Ramos (cell line): ENCODE data around the gene PRUNE2.

Experiments
- in situ Hi-C: fragments of 300-500 bp; cut with MboI; formaldehyde crosslinking; loops from one replicate; pipeline ENCODE4 v1.14.3; 2022; ENCODE audit warnings: low sequenced_read_pairs; ENCODE audit not compliant: unreplicated experiment

Gene PRUNE2

DNA sequence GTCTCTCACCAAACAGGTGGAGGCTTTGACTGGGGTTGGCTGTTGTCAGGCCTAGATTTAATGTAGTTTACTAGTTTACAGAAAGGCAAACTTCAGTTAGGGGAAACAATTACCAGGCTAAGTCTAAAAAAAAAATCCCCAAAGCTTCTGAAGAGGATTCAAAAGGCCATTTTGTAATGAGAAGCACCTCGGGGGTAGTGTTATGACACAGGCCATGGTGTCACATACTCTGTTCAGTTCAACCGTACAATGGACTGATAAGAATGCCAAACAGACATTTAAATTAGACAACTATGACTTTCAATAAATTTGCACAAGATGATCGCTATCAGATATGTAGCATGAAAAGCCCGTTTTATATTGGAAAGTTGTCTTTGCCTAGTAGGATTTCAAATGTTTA, 261.7 kb downstream of the PRUNE2 start:
- in situ Hi-C loops, result no loop called here

DNA sequence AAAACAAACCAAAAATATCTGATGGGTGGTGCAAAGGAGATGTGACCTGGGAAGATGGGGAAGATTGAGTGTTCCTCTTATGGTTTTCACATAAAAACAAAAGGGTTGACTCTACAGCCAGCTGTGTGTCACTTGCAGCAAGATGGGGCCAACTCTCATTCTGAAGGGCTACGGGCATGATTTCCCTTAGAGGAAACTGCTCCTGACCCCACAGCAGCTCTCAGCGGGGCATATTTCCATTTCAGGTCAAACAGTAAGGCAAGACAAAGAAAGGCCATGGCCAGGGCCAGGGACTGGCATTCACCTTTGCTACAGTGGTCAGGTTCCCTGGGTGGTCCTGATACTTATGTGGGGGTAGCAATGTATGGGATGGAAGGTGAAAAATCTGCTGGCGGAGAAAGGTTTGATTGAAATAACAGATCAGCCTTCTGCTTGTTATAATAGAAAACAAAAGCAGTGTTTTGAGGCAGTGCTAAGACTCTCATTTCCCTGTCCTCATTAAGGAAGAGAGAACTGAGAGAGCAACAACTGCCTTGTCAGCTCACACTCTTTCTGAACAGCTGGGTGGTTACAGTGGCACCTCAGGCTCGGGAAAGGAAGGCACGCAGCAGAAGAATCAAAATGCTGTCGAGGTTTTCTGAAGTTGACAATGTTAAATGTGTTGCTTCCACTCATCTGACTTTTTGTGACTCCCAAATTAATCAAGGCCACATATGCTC, 262.4 kb downstream of the PRUNE2 start:
- in situ Hi-C loops, result no loop called here

DNA sequence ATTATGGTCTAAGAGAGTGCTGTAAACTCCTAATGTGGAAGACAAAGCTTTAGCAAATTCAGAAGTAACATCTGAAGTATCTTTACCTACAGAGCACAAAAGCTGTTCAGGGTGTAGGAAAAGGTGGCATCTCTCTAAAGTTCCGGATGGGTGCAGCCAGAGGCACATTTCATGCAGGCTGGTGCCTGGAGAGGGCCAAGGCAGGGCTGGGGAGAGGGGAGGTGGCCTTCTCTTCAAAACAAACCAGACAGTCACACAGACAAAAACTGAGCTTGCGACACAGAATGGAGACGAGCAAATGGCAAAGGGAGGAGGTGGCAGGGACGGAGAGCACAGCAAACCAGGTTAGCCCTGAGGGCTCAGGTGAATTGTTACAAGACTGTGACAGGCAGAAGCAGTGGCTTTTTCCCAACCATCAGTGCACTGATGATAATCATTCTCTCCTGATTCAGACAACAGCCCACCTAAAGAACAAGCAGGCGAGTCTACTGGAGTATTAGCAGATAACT, 263.2 kb downstream of the PRUNE2 start:
- in situ Hi-C loops, result no loop called here

DNA sequence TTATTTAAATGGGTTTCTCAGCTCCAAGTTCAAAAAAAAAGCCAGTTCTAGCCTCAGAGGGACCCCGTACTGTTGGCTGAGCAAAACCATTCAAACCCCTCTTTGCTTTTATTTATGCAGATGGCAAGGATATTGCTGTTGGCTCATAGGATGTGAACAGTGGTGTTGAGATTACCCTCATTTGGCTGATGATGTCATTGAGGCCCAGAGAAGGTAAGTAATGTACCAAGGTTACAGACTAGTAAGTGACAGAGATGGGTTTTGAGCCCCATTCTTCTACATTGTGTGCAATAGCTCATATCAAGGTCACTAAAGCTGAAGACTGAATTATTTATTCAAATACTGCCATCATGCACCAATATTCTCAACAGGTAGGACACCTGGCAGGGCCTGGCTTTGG, 263.8 kb downstream of the PRUNE2 start:
- in situ Hi-C loops, result no loop called here

DNA sequence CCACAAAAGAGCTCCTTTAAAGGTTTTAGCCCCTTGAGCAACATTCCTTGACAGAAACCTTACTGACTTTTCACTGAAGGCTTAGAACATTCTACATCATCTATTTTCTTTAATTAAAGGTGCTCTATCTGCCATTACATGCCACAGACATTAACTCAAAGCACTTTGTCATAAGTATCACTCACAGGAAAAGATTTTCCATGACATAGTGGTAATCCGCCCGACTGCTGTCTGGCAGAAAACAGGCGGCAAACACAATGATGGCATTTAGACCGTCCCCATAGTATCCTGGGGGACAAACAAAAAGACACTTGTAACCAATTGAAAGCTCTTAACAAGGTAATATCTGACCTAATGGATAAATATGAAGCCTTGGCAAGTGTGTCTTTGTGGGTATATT, 267.9 kb downstream of the PRUNE2 start:
- in situ Hi-C loops, result no loop called here

DNA sequence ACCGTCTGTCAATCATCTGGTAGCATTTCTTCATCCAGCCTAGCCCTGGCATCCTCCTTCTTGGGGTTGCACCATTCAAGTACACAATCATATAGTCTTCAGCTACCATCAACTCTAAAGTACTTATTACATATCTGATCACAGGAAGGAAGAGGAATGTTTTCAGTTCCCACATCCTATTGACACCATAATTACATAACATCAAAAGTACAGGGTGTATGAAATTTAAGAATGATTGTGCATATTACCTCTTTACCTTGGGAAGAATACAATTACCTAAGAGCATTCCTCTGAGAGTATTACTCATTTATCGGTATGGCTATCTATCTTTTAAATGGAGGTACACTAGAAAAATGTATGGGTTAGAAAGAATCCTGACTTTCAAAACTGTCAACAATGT, 268.5 kb downstream of the PRUNE2 start:
- in situ Hi-C loops, result no loop called here

DNA sequence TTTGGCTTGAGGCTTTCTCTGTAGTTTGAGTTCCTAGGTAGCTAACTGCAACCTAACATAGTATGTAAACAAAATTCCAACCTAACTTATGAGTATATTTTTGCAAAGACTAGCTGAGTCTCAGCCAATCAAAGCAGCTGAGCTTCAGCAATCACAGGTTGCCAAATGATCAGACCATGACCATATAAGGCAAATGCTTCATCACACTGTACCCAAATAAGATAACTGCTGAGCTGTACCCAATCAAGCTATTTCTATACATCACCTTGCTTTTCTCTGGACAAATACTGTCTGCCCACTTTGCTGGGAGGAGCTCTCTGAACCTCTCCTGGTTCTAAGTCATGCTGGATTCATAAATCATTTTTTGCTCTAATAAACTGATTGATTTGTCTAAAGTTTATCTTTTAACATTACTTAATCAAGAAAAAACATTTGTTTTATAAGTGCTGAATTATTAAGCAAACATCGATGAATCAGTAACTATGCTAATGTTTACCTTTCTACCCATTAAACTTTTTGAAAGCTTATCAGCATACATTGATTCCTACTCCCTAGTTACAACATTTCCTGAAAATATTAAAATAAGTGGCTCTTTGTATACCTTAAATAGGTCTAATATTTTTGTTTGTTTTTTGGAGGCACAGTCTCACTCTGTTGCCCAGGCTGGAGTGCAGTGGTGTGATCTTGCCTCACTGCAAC, 271.4 kb downstream of the PRUNE2 start:
- in situ Hi-C loops, result no loop called here

DNA sequence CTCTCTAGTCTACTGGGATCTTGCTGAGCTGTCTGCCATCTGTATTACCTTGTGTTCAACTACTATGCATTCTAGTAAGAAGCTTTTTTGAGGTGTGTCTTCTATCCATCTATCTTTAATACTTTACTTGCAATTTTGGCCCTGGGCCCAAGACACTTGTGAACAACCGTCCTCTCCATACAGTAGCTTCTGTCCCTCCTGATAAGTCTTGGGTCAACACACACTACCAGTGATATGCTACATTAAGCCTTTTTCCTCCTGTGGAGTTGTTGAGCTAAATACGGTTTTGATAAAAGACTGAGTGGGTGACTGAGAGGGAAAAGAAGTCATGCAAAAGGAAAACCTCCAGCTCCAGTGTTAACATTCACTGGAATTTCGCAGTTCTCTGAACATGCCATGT, 275.0 kb downstream of the PRUNE2 start:
- in situ Hi-C loops, result no loop called here

DNA sequence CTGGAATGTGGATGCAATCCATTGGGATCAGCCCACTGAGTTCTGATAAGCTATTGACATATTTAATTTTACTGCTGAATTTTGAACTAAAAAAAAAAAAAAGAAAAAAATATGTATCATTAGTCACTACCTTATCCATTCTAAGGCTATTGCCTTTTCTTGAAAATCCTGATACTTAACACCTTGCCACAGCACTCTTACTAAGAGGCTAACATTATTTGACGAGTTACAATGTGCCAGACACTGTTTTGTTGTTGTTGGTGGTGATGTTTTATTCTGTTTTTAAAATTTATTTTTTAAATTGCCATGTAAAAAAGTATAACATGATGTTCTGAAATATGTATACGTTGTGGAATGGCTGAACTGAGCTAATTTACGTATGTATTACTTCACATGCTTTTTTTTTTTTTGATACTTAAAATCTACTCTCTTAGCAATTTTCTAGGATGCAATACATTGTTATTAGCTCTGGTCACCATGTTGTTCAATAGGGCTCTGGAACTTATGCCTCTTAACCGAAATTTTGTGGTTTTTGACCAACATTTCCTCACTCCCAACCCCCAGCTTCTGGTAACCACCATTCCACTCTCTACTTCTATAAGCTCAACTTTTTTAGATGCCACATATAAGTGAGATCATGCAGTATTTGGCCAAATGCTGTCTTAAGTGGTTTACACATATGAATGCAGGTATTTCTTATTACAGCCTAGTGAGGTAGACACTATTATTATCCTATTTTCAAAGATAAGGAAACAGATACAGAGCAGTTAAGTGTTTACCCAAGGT, 276.5 kb downstream of the PRUNE2 start:
- in situ Hi-C loops, result no loop called here

DNA sequence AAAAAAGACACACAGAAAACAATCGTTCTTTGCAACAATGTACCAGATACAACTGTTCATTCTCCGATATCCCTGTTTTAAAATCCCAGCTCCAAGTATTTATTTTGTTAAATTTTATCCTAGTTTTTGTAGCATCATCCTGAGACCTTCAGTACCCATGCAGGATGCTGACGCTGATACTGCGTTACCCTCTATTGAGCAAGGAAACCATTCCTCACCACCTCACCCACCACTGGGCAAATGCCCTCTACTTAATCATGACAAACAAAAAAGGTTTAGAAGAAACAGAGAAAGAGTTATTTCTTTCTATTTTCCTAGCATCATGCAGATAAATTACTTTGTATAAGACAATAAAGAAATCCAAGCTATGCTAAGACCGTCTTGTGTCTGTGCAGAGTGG, 277.8 kb downstream of the PRUNE2 start:
- in situ Hi-C loops, result no loop called here

DNA sequence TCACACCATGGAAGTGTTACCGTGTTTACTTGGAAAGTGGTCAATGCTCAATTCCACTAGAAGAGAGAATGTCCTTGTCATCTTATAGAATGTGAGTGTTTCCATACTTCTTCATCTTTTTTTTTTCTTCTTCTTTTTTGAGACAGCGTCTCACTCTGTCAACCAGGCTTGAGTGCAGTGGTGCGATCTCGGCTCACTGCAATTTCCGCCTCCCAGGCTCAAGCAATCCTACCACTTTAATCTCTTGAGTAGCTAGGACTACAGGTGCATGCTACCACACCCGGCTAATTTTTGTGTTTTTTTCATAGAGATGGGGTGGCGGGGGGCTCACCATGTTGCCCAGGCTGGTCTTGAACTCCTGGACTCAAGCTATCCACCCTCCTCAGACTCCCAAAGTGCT, 278.9 kb downstream of the PRUNE2 start:
- in situ Hi-C loops, result no loop called here

DNA sequence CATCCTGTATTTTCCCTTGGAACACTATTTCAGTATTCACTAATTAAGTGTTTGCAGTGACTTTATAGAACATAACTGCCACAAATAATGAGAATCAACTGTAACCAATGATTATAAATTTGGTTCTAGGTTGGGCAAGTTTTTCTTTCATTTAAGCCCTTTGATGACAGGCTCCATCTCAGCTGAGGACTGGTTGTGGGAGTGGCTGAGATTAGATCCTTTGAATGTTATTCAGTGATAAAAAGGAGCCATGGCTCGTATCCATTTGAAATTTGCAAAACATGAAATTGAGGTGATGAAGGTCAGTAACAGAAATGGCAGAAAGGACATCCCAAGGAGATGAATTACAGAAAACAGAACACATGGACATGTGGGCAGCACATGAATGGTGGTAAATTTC, 279.8 kb downstream of the PRUNE2 start:
- in situ Hi-C loops, result no loop called here

DNA sequence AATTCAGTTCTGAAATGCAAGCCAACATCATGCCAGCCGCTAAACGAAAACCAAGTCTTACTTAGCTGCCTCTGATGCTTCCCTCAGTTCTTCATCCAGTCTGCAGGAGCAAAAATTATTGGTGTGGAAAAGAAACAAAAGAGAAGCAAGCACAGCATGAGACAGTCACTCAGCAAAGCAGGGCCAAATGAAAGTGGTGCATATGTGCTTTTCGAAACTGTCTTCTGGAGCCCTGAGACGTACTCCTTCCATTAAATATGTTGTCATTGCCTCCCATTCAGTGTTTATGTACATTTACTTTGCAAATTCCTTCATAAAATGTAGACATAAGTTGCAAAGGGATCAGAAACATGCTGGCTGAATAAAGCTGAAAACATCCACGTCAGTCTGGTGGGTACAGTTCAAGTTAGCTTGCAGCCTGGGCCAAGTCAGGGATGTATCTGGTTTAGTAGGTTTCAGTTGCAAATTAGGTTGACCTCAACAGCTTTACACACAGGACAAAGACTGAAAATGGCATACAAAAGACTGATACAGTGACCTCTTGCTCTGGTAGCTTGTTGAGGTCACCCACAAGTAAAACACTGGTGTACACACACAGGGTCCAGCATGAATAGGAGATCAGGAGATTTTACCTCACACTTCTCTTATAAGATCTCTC, 281.4 kb downstream of the PRUNE2 start:
- in situ Hi-C loops, result no loop called here

DNA sequence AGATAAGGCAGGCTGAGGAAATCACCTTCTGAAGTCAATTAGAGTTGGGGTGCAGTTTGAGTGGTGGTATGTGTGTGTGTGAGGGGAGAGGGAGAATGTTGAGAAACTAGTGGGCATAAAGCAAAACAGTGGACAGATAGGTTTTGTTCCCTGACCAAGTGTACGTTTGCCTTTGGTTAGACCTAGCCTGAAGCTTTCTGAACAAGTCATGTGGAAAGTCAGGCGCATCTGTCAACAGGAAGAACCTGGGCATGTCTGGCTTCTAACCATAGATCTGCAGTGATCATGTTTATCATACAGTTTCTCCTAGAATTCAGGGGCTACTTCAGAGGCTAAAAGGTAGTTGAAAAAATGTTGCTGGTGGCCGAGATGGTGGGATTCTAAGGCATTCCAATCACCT, 284.9 kb downstream of the PRUNE2 start:
- in situ Hi-C loops, result no loop called here

DNA sequence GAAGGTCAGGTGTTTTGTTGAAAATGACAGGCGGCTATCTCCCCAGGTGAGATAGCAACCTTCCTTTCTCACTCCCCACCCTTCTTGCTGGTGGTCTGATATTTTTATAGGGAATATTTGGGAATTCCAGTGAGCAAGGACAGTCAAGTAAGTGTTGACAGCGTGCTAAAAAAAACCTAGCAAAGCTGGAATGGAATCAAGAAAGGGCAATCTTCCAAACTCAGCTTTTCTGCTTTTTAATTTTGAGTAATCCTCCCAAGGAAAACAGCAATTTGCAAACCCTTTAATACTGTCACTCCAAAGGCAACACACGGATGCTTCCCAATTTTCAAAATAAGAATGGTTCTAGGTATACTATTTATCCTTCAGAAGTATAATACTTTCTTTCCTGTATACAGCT, 285.3 kb downstream of the PRUNE2 start:
- in situ Hi-C loops, result no loop called here

DNA sequence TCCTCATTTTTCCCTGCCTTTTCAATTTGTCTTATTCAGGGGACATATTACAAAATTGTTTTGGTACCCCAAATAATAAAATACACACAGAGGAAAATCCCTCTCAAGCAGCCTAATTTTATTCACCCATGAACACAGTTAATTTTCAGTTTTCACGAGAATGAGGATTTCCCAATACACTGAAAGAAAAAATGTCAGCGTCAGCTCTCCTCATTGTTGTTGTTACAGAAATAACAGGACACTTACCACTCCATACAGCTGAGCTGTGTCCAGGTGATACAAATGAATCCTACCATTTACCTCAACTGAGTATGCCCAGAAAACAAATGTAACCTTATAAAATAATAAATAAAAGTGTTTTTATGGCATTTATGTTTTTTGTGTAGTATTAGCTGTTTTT, 286.3 kb downstream of the PRUNE2 start:
- in situ Hi-C loops, result no loop called here

DNA sequence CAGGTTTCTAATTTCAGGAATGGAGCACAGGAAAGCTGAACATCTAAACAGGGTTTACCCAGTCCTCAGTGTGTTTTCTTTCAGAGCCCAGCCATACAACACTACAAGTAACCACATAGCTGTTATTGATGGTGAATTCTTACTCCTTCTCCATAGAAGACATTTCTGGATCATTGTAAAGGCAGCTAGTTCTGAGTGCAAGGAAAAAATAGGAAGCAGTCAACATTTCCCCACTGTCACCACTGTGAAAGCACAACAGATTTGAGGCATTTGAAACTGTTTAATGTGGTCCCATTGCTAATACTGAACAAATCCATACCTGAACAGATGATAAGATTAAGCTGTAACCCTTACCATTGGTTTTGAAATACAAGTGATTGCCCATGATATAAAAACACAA, 286.7 kb downstream of the PRUNE2 start:
- in situ Hi-C loops, result no loop called here

DNA sequence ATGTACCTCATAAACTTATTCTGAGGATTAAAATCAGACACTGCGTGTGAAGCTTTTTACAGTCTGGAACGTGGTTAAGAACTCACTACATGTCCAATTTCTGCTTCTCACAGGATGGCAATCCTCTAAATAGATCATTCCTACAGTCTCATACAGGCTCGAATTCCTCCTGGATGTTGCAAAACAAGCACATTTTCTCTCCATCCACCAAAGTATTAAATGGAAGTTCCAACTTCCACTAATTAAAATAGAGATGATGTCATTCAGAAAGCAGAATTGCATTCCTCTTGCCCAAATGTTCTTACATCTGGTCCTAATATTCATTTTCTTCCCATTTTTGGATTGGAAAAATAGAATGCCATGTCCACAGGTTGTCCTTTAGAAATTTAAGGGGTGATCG, 287.2 kb downstream of the PRUNE2 start:
- in situ Hi-C loops, result no loop called here

DNA sequence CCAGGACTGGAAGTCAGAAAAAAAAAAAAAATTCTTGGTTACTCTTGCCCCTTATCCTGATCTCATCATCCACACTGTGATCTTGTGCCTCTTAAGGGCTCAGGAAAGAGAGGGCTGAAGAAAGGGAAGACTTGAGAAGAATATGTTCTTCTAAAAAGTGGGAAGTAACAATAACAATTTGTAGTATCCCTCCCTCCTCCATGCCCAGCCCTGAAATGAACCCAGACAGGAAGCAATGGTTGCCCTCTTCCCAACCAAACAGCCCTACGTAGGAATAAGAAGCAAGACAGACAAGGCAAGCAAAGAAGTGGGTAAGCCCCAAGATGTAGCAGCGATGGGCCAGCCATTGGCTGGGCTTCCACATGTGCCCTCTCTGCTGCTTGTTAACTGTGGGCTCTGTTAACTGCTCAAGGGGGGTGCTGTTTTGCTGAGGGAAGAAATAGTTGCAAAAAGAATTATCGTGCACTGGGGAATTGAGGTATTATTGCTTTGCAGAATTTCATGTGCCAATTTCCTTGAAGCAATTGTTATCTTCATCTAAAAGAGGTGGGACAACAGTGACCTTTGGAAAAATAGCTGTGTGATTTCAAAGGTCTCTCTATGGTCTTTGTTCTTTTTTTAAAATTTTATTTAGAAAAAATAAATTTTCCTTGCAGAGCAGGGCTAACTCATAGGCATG, 288.3 kb downstream of the PRUNE2 start:
- in situ Hi-C loops, result no loop called here

DNA sequence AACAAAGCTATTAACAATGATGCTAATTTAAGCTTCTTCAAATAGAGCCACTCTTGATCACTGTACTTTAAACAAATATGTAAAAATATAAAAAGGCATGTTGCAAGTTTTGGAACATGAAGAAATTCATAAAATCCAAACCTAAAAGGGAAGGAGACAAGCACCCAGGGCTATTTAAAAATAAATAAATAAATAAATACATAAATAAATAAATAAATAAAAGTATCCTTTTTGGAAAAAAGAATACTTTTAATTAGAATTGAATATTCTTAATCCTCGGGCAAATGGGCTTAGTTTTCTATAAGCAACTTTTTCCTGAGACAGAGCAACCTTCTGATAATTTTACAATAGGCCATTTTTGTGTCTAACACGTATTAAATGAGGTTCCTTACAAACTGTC, 289.1 kb downstream of the PRUNE2 start:
- in situ Hi-C loops, result no loop called here
